NCI-H82 treated with DMSO at 0.1 percent for 48 hours (cell line): ENCODE results near the gene SDK2.
"Not testable (repeated sequence)": the region's sequence is repeated elsewhere in the genome, so short reads cannot be mapped to it uniquely, and the experiment has no call there.

Source experiments
- DNase-seq: peaks from one replicate; lab custom pipeline; 2025; ENCODE audit not compliant: unreplicated experiment; lab: John Stamatoyannopoulos, UW

SDK2 gene

DNA sequence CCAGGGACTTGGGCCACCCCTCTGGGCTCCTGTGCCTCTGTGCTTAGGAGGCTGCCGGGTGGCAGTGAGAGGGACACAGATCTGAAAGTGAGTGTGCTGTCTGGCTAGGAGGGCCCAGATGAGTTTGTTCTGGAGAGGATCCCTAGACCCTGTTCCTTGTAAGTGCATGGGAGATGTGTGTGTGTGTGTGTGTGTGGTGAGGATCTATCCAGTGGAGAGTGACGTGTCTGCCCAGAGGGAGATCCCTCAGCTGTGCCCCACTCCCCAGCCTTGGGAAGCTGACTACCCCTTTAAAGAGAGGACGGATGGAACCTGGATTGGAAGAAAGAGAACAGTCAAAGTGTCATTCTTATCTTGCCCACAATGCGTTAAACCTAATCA is 306.9 kb downstream of the SDK2 start:
- DNase-seq: no peak

DNA sequence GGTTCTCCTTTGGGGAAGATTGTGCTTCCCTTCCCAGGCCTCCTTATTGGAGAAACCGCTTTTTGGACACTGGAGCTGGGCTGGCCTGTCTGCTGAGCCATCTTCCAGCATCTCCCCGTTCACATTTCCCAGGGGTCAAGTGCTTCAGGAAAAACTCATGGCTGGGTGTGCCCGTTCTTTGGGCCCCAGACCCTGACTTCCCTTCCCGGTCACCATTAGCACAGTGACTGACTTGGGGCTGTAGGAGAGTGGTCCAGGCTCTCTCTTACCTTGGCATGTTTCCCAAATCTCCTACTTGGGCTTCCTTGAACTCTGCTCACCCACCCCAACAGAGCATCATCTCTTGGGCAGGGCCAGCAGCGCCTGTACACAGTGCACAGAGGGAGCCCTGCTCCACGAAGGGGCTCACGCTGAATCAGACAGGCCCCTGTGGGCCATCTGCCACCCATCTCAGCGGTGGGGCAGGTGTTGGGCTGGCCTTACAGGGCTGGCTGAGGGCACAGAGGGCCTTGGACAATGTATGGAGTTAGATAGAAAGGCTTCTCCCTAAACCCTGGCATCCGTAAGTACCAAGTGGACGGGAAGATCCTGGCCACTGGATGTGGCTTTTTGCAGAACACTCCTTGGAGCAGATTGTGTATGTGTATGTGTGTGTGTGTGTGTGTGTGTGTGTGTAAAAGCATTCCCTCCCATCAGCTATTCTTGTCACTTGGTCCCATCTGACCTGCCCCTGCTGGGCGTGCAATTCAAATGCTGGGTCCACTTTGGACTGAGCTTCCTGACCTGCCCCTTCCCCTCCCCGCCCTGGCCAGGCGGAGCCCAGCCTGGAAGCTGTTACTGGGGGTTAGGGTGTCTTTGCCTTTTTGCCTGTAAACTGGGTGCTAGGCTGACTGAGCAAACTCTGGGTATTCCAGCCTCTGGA is 307.6 kb downstream of the SDK2 start:
- no peak for DNase-seq

DNA sequence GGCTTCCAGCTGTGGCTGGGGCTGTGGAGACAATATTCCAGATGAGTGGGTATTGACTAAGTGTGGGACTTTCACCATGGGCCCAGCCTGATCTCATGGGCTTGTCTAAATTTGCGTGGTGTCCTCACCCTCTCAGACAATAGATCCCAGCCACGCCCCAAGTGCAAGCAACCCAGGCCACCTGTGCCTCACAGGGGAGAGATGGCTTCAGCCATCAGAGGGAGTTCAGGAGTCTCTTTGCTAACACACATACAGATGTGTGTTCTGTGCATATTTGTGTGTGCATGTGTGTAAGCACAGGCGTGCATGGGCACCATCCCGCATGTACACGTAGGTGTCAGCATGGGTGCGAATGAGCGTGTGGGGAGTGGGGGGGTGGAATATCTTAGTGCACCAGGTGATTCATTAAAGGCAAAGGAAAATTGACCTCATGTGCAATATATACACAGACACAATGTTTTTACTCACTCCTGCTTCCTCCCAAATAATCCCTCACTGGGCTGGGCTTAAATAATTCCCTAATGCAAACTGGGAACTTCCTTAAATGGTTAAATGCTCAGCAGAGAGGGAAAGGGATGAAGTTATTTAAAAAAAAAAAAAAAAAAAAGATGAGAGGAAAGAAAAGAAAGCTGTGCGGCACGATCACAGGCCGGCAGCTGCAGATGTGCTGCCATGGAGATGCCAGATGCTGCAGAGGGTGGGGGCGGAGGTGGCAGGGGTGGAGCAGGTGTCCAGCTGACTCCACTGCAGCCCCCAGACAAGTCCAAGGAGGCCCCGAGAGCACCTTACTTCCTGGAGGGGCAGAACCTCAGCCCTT is 308.4 kb downstream of the SDK2 start:
- no peak for DNase-seq

DNA sequence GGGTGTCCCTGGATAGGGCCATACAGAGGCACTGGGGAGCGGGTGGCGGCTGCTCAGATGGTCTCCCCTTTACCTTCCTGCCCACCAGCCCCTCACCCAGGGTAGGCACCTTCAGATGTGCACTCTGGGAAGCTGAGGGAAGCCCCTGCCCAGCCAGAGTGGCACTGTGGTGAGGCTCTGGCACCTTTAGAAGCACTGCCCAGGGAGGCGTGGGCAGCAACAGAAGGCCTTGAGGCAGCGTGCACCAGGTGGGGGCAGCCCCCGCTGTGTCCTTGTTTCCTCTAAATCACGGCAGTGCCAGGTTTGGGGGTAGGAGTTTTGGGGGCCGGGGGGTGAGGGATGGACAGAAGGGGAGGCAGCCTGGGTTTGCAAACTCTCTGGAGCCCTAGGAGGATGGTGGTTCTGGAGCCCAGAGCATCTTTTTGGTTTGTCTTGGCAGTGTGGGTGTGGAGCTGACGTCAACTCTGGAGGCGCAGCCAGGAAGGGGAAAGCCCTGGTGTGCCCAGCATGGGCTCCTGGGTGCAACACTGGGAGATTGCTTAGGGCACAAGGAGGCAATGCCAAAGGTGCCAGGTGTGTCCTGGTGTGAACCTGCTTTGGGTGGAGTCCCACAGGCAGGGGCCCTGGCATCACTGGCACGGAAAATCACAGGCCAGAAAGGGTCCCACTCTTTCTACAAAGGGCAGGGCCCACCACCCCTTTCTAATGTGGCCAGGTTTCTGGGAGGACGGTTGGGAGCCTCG is 309.3 kb downstream of the SDK2 start:
- DNase-seq: no peak

DNA sequence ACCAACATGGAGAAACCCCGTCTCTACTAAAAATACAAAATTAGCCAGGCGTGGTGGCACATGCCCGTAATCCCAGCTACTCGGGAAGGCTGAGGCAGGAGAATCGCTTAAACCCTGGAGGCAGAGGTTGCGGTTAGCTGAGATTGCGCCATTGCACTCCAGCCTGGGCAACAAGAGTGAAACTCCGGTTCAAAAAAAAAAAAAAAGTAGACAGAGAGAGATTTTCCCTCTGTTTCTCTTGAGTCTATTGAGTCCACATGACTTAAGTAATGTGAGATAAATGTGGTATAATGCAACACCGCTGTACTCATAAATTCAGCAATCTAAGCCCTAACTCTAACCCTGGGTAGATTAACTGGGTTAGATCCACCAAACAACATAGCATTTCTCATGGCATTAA is 310.8 kb downstream of the SDK2 start:
- not testable (repeated sequence) for DNase-seq

DNA sequence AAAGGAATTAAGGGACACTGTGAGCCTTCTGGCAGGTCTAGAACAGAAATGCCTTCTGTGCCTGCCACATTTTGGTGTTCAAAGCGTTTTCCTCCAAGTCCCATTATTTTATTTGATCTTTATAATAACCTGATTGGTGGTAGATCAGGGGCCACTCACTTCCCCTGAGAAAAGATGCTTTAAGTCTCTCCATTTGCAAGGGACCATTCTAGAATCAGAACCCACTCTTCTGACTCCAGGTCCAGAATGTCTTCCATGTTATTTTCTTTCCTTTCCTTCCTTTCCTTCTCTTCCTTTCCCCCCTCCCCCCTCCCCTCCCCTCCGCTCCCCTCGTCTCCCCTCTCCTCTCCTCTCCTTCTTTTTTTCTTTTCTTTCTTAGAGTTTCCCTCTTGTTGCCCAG is 313.2 kb downstream of the SDK2 start:
- no peak for DNase-seq

DNA sequence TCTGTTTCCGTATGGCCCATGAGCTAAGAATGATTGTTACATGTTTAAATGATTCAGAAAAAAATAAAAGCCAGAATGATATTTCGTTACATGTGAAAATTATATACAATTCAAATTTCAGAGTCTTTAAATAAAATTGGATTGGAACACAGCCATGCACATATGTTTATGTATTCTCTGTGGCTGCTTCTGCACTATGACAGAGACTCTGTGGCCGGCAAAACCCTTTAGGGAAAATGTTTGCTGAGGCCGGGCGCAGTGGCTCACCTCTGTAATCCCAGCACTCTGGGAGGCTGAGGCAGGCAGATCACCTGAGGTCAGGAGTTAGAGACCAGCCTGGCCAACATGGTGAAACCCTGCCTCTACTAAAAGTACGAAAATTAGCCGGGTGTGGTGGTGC is 316.6 kb downstream of the SDK2 start:
- DNase-seq: no peak

DNA sequence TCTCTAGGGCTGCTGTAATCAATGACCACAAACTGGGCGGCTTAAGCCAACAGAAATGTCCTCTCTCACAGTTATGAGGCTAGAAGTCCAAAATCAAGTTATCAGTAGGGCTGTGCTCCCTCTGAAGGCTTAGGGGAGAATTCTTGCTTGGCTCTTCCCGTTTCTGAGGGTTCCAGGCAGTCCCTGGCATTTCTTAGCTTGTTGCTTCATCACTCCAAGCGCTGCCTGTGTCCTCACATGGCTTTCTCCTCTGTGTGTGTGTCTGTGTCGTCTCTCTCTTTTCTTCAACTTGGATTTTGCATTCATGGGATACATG is 318.8 kb downstream of the SDK2 start:
- DNase-seq: no peak

DNA sequence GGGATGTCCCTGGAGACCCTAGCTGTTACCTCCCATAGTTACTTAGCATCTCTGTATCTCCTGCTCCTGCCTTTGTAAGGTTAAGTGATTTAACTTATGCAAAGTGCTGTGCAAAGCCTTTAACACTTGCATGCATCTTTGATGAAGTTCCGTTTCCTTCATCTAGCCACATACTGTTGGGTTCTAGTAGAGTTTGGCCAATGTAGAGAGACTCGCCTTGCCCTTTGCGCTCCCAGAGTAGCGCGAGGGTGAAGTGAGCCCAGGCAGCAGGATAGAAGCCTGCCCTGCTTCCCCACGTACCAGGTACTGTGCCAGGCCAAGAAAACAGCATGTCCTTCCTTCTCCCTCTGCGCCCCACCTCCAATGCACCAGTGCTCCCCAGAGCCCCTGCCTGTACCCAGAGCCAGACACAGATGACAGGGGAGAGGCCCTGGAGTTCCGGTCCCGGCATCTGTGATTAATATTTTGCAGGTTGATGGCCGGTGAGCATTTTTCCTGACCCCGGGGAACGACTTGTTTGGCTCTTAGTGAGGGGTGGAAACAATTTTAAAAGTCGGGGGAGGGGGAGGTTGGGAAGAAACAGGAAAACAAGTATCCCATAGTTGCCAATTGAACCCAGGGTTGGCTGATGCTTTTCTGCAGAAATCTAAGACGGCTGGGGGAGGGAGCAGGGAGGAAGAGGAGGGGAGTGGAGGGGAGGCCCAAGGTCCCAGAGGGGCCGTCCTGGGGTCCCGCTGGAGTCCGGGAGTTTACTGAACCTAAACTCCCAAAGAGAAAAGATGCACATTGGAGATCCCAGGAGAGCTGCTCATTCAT is 319.3 kb downstream of the SDK2 start:
- no peak for DNase-seq

DNA sequence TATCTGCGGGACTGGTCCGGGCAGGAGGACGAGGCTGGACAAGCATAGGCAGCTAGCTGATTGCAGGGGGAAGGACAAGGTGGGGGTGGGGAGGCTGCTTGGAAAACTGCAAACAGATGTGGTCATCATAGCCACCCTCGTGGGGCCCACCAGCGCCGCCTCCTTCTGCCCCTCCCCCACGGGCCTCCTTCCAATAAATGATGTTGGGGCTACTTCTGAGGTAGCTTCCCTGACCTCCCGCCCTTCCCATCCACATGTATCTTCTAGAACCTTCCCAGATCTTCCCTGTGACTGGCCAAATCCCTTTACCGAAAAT is 320.1 kb downstream of the SDK2 start:
- DNase-seq: no peak

DNA sequence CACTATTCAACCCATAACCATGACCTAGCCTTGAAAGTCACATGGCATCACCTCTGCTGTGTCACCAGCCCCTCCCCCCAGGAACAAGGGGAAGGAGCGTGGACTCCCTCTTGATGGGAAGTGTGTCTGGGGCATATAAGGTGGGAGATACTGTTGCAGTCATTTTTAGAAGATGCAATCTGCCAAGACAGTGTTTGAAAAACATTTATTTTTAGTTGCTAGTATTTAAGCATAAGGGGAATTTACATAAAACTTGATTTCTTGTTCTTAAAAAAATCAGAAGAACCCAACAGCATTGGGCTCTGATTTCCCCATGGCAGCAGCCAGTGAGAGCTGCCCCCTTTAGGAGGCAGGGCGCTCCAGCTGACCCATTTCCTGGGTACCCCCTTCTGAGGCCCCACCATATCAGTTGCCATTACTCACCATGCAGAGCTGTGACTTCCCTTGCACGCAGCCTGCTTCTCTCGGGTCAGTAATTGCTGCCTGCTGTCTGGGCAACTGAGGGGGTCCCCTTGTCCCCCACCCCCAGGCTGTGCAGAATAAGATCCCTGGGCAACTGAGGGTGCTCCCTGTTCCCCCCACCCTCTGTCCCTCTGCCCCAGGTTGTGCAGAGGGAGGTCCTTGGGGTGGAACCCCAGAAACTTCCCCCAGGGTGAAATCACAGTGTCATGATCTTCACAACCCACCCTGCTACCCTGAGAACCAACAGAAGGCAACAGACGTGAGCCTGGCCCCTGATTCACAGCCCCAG is 320.7 kb downstream of the SDK2 start:
- DNase-seq: no peak

DNA sequence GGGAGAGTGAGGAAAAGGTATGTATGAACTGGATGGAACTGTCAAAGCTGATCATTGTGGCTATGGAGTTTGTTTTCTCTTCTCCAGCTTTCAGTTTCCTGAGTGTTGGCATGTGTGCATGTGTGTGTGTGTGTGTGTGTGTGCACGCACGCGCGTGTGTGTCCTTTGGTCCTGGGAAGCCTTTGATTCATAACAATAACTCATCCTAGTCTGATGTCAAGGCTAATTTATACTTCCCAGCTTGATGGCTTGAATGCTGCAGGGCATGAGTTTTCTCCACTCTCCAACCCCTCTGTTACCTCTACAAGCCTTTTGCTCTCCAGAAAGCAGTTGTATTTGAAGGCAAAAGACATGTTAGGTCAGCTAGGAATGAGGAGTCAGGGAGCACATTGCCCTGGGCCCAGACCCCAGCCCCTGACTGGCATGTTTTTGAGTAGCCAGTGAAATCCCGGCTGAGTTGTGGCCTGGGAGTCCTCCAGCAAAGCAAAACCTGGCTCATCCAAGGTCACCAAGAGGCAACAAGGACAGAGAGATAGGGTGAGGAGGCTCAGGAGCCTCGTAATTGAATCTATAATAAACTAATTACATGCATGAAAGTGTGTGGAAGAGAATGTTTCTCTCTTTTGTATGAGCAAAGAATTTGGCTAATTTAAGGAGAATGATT is 323.5 kb downstream of the SDK2 start:
- DNase-seq: no peak

DNA sequence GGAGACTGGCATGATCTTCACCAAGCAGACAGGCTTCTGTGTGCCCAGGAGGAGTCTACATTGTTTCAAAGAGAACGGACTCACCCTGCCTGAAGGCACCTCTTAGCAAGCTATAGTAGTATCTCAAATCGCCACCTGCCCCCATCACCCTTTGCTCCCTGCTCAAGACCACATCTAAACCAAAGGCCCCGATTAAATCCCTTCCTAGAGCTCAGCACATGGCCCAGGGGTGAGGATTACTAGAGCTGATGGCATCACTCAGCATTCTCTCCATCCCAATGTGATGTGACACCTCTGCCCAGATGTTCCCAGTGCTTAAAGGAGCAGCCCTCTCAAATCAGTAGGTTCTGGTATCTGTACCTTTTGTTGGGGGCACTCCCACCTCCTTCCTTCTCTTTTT is 324.5 kb downstream of the SDK2 start:
- DNase-seq: no peak

DNA sequence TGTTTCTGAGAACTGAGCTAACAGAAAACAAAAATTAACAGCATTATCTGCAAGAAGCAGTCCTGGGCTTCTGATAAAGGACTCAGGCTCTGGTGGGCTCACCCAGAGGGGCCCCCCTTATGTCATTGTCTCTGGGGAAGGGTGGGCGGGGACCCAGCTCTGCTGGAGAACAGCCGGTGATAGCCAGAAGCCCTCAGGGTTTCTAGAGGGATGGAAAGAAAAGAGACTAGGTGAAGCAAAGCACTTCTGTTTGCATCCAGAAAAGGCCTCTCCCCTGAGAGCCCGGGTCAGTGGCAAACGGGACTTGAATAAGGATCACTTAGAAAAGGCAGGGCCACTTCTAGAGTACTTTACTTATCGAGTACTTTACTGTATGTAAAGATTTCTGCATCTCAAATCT is 325.4 kb downstream of the SDK2 start:
- DNase-seq: no peak

DNA sequence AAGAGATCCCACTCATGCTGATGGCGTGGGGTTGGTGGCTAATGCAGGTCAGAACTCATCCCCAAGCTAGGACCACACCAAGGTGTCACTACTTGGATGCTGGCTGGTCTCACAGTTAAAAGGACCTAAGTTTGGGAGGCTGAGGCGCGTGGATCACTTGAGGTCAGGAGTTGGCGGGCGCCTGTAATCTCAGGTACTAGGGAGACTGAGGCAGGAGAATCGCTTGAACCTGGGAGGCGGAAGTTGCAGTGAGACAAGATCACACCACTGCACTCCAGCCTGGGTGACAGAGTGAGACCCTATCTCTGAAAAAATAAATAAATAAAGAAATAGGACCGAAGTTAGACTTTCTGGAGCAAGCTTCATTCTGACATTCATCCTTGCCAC is 325.8 kb downstream of the SDK2 start:
- no peak for DNase-seq

DNA sequence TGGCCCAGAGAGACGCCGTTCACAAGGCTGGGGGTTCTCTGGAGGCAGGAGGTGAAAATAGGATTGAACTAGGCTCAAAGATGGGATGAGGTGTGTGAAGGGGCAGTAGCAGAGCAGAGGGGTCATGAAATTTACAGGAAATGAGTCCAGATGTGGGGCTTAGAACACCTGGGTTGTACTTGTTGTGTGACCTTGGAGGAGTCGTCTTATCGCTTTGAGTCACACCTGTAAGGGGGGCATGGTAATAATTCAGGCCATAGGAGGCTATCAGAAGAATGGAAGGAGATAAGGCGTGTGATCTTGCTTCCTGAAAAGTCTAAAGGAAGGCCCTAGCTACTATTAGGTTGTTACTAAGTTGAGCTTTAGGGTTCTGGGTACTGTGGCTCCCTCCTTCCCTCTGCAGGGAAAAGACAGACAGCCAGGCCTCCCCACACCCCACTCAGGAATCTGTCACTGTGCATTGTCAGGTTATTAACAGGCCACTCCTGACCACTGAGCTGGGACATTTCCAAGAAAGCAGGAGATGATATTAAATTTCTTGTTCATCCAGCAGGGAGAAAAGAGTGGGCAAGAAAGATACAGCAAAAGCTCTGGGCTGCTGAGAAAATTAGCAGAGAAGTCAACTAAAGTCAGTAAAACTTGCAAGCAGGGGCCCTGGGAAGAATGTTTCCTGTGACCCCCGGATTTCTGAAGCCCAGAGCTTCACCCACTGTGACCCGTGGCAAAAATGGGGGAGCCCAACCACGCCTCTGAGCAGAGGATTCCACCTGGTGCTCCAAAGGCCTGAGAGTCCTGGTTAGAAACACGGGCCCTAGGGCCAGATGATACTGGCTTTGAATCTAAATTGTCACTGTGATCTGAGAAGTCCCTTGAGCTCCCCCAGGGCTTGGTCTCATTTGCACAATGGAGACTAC is 326.5 kb downstream of the SDK2 start:
- no peak for DNase-seq

DNA sequence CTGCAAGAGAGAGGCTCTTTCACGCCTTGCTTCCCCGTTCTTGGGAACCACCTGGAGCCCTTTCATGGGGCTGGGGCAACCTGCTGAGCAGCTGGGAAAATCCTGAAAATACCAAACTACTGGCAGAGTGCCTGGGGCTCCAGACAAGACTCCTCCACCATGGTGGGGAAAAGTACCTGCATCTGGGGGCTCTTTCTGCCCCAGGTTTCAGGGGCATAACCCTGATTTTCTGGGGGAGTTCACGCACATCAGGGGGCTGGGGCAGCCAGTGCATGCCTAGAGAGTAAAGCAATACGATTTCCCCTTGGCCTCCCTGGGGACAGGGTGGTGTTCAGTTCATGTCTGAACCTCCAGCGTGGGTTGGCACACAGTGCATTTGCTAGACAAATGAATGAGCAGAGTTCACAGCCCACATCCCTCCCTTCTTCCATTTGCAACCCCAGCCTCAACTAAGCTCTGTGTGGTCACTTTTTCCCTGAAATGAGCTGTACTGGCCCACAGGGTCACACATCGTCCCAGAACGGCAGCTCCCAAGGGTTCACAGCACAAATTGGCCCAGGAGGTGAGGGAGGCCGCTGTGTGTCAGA is 327.2 kb downstream of the SDK2 start:
- DNase-seq: no peak

DNA sequence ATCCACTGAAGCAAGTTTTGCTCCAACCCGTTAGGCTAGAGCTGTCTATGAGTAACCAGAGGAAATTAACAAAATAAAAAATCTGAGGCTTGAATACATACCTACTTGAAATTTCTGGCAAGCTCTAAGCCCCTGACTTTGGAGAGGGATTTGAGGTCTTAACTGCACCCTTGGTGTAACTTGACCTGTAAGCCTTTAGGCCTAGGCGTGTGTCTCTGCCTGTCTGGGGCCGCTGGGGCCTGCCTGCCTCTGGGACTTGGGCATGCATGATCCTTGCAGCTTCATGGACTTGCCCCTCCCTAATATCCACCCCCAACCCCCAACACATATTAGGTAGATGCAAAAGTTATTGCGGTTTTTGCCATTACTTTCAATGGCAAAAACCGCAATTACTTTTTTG is 328.8 kb downstream of the SDK2 start:
- no peak for DNase-seq
